Amniotic stem cell (primary cell): ENCODE data around the gene HDLBP.
"Not testable (repeated sequence)": the region's sequence is repeated elsewhere in the genome, so short reads cannot be mapped to it uniquely, and the experiment has no call there.

Experiments
- DNase-seq: peaks from one replicate; lab custom pipeline; 2025; lab: John Stamatoyannopoulos, UW

Gene HDLBP

DNA sequence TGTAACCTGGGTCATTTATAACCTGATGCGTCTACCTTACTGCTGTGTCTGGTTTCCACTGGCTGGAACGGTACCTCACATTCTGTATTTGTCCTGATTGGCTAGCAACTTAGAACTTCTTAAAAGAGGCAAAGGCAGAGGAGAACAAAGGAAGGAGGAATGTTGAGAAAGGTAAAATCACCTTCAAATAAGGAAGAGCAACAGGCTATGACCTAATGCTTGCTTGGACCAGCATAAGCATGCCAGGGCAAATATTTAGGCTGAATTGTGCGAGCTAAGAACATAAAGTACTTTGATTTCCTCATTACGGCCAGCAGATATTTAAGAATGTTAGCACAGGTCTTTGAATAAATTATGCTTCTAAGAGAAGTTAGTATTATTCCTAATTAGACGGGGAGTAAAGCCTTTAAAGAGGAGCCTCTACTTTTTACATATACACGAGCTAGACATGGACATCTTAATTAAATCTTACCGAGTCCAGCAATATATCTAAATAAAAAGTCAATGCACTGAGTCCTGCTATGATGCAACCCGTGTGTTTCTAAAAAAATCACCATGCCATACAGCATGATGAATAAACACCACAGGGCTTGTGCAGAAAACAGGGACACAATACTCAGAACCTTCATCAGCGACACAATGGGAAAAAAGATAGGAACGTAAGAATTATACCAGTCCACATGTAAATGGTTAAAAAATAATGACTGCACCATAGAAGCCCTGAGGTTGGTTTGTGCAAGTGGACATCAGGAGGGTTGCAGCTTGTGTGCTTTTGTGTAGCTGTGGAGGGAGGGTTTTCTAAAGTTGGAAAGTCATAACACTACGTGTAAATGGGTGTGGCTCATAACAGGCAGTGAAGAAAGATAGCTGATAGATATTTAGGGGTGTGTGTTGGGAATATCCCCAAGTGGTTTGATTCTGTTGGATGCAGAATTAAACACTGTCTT, 14.5 kb upstream of the HDLBP start:
- DNase-seq: no peak

DNA sequence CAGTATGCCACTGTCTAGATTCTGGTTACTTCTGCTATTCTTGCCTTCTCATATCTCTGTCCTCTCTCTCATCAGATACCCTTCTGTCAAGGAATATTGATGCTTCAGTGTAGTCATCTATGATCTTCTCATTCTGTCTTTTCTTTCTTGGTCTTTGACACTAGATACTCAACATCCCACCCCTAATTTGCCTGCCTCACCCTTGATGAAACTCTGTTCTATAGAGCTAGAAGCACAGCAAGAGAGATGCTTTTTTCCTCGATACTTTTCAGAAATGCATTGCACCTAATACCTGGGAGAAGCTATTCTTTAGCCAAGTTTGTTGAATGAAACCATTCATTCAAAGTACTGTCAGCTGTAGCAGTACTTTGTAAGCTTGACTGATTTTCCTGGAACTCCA, 9.8 kb upstream of the HDLBP start:
- no peak for DNase-seq

DNA sequence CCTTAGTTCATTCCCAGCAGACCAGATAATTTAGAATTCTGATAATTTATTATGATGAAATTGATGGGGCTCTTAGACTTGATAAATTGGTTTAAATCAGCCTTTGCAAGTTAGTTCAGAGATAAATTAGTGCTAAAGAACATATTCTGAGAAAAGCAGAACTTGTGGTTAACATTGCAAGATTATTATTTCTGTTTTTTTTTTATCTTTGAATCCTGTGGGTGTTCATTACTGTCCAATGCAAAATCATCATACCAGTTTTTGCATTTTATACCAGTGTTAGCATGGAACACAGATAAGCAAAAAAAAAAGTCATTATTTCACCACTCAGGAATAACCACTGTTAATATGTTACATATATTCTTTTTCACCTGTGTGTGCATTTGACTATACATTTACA, 9.3 kb upstream of the HDLBP start:
- DNase-seq: no peak

DNA sequence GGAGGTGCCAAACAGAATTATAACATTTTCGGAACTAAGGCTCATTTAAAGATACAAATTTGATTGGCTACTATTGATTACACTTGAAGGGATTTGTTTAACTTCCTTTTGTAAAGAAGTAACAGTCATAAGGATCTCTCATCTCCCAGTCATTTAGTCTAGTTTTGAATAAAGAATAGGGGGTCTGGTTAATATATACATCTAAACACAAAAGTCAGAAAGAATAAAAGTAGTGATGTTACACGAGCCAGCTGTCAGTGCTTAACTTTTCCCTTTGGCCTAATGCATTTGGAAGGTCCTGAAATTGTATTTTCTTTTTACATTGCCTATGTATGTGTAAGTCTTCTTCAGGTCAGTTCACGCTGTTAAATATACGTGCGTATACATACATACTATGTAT, 8.3 kb upstream of the HDLBP start:
- no peak for DNase-seq

DNA sequence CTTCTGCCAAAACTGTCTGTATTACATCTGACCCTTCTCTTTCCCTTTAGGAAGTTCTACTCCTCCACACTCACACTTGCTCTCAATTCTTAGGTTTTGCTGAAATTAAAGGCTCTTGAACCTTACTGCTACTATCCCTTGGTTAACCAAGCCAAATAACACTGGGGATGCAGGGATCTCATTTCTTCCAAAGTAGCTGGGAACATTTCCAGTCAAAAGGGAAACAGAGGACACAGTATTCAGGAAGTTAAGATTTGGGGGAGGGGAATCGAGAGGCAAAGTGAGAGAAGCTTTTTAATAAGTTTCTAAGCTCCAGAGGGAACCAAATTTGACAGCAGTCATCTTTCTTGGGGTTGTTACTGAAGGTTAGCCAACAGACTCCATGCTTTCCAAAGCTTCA, 6.4 kb upstream of the HDLBP start:
- DNase-seq: no peak

DNA sequence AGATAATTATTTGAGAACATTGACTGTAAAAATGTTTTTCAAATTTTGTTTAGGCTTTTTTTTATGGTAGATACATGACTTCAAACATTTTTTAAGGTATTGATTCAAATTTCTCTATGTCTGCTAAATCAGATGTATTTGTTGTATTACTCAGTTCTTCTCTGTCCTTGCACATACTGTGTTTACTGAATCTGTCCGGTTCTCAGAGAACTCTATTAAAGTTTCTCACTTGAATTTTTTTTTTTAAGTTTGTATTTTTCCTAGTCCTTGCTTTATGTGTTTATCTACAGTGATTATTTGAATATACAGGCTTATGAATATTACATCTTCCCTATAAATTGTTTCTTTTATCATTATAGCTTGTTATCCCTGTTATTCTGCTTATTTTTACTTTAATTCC, 5.6 kb upstream of the HDLBP start:
- no peak for DNase-seq

DNA sequence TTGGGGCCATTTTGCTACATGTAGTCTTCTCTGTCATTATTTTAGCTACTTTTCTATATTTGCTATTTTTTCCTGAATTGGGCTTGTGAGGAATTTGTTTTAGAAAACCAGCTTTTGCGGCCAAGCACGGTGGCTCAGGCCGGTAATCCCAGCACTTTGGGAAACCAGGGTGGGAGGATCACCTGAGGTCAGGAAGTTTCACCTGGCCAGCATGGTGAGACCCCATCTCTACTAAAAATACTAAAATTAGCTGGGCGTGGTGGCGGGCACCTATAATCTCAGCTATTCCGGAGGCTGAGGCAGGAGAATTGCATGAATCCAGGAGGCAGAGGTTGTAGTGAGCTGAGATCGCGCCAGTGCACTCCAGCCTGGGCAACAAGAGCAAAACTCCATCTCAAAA, 4.9 kb upstream of the HDLBP start:
- DNase-seq: no peak

DNA sequence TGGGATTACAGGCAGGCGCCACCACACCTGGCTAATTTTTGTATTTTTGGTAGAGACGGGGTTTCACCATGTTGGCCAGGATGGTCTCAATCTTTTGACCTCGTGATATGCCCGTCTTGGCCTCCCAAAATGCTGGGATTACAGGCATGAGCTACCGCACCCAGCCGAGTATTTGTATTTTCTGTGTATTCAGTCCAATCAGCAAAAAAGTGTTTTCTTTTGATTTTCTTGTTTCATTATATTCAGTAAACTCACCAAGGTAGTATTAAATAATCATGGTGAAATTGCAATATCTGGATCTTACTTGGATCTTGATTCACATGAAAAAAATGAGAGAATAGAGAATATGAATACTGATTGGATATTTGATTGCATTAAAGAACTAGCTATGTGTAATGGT, 3.4 kb upstream of the HDLBP start:
- DNase-seq: not testable (repeated sequence)

DNA sequence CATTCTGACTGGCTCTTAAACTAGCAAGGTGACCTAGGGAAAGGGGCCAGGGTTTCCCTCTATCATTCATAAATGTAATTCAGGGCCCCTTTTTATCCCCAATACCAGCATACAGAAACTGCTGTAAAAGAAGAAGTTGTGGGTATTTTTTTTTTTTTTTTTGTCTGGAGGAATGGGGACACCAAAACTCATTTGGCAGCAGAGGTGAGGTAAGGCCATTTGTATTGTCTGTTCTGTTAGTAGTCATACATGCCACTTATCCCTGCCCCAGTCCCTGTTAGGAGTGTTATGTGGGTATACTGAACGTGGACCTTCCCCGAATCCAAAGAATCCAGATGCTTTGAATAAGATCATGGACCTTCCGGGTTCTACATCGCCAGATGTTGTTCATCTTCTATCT, 1.9 kb upstream of the HDLBP start:
- DNase-seq: no peak

DNA sequence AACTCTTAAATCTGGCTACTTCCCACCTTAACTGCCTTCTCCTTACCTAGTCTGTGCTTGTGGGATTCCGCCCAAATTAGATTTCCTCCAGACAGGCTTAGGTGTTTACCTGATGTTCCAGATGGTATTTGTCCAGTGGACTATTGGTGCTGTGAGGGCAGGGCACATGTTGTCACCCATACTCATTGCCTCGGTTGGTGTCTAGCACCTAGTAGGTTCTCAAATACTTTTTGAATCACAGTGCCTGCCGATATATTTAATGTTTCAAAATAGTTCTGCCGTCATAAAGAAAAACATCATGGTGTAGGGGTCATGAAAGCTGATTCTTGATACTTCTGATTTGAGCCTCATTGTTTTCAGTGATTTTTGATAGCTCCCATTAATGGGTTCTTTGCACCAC, 1.4 kb upstream of the HDLBP start:
- DNase-seq: no peak

DNA sequence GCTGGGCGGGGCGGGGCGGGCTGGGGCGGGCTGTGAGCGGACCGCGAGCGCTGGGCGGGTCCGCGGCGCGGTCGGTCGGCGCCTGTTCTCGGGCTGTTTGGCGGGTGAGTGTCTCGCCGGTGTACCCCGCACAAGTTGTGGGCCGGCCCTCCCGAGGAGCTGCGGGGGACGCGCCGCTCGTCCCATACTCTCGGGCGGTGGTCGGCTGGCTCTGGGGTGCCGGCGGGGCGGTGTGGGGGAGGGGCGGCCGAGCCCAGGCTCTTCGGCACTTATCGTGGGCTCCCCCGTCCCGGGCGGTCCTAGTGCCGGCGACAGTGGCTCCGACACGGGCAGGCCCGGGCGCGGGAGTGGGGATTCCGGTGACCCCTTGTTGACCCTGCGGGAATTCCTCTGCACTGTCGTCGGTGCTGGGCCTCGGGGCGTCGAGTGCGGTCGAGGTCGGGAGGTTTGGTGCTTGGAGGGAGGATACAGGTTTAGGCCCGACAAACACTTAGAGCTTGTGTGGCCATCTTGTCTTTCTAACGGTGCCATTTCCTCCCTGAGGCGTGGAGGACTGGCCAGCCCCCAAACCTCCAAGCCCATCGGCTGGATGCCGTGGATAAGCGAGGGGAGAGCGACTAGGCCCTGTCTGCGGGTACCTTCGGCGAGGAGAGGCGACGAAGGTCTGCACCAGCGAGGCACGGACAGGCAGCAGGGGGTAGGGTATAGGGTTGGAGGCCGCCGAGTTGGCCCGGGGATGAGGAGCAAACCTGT, 583 bp upstream of the HDLBP start, which contains the start of gene SEPTIN2:
Gene SEPTIN2 (plus strand): TSS at position 47 of the 753 bp plus-strand sequence. CDS start 8,308 bp downstream, outside the sequence.
- DNase-seq: peak; percentile 6

DNA sequence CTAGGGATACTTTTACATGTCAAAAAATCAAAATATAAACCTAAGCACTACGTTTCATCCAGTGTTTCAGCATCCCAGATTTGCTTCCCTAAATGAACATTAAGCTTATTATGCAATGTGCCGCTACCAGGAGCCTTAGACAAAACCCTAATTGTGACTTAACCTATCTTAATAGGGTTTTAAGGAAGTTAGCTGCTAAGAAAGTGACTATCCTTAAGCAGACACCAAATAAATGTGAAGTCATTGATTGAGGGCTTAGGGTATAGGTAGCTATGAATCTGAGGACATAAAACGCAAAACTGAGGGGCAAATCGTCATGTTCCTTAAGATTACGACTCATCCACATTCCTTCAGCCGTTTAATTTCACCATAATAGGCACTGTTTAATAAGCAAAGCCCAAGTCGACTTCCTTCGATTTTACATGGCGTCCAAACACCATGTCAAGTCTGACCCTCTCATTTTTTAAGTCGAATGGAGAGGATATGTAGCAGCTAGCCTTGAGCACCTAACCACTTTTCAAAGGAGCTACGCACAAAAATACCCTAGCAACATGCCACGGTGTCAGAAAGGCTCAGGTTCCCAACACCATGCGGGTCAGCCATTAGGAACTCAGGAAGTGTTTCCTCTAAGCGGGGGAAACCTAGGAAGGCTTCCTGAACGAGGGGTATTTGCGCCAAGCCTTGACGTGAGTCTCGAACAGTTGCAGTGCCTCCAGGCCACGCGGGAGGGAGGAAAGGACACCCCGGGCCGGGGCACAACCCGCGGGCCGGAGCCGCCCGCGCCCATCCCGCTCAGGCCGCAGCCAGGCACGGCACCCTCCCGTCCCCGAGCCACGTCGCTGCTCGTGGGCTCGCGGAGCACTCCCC, 1.0 kb downstream of the HDLBP start:
- peak; percentile 26 for DNase-seq

DNA sequence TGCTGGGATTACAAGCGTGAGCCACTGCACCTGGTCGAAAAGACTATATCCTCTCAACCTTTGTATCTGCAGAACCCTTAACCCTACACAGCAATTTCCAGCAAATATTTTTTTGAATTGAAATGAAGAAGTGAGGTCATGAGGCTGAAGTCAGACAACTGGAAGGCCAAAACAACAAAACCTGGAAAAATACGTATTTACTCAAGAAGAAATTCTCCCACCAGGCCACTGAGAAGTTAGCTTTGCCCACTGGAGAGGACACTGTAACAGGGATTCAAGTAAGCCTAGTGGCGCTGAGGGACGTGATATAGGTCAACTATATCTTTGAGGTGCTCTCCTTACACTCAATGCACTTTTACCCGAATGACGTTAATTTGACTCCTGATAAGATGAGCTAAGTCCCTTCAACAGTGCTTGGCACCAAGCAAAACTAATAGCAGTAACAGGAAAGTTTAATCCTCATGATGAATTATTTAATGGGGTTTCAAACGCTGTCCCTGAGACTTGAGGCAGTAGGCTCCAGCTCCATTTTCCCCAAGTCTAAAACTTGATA, 1.9 kb downstream of the HDLBP start:
- DNase-seq: no peak

DNA sequence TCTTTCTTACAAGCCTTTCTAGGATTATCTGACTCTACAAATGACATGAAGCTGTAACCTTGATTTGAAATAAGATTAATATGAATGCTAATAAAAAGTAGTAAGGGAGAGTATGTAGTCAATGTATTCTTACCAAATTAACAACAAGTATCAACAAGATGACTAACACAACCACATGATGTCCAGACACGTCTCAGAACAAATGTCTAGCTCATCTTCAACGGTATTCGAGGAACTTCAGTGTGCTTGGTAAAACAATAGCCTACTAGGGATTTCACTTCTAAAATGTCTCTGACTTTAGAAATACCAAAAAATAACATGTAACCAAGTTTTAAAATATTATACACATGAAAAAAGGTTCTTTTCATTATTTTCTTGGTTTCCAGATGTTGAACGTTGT, 3.4 kb downstream of the HDLBP start:
- DNase-seq: no peak

DNA sequence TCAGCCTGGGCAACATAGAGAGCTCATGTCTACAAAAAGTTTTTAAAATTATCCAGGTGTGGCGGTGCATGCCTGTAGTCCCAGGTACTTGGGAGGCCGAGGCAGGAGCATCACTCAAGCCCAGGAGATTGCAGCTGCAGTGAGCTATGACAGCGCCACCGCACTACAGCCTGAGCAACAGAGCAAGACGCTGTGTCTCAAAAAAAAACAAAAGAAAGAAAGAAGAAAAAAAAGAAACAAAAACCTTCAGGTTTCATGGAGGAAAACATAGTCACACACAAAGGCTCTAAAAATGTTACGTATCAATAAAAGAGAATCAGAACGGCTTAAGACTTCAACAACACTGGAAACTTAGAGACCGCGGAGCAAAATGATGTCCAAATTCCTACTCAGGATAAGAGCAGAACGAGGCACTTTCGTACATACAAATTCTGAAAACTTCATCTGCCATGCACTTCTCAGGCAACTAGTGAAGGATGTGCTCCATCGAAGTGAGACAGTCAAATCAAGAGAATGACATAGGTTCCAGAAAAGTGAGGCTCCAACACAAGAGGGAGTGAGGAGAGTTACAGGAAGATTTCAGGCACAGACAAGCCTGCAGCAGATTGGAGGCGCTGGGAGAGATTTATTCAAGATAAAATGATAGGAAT, 4.4 kb downstream of the HDLBP start:
- DNase-seq: no peak

DNA sequence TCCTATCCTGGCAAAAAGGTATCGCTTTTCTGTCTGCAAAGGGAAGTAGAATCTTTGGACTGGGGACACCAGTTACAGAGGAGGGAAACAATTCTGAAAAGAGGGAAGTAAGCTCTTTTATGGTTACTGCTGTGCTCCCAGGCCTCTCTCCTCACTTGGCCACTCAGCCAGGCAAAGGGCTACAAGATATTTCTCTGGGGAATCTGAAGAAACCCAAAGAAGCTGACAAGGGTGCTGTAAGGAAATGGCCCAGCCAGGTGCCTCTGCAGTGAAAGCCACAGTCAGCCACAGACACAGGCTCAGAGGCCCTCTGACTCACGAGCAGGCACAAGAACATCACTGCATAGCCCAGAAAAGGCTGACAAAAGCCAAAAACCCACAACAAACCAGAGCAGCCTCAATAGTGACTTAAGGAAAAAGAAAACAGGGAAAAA, 5.8 kb downstream of the HDLBP start:
- no peak for DNase-seq

DNA sequence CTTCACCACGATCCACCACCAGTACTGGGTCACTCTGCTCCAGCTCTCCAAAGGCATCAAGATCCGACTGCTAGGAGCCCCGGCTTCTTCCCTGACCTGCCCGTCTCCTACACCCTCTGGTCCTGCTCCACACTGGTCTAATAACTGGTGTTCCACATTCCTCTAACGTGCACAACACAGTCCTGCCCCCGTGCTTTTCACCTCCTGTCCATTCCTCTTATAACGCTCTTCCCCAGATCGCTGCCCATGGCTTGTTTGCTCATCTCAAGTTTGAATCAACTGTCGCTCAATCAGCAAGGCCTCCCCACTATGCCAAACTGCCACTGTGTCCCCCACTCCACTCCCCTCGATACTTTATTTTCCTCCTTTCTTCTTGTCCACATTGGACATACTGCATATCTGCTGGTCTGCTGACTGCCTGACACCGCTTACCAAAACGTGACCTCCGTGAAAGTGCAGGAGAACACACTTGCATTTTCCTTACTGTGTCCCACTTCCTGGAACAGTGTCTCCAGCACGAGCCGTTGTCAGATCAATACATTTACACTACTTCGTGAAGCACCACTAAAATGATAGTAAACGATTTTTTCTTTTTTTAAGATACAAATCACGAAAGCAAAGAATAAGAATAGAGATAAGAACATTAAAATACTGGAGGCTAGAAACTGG, 6.5 kb downstream of the HDLBP start:
- DNase-seq: no peak

DNA sequence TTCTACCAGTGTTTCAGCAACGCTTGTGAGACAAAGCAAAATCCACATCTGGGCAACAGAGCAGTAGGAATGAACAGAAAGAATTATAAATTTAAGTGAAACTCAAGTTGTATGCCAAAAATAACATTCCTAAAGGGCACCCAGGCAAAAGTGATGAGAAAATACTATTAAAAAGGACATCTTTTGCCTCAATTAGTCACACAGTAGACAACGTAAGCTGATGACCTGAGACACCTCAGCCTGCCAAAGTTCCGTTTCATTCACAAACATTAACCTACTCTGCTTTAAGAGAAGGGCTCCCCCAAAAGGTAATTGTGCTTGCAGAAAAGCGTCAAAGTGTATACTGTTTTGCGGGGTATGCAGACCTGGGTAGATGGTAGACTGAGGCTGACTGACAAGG, 7.2 kb downstream of the HDLBP start:
- DNase-seq: no peak

DNA sequence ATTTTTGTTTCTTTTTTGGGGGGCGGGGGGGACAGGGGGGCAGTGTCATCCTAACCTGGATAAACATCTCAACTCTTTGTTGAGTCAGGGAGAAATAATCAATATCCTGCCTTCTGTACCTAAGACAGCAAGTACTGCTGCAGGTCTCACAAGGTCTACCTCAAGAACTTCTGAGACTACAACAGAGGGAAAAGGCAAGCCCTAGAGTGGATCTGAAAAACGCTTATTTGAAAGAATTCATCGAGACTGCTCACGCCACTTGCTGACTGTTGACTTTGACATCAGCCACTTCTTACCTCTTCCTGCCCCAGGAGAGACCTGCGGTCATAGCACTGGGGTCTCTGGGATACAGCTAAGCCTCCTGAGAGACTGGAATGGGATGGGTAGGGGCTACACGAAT, 8.4 kb downstream of the HDLBP start:
- DNase-seq: no peak

DNA sequence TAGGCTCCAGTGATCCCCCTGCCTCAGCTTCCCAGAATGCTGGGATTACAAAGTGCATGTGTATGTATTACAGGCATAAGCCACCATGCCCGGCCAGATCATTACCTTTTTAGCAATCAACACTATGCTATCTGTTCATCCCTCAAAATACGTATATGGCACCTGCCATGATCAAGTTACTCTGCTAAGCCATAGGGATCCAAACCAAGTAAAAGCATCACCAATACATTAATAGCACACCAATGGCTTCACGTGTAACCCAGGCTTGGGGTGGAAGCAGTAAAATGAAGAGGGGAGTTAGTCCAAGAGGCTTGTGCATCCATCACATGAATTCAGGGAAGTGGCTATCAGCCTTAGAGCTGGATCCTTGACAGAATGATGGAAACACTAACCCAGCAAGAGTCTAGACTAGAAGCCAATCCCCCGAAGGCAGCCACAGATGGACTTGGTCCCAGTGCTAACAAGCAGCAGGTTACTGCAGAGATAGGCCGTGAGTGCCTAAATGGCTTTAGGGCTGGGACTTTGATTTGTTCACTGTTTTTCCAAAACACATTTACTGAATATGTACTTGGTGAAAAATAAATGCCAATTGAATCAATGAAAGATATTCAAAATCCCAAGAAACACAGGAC, 11.3 kb downstream of the HDLBP start:
- DNase-seq: no peak
